KMS-11 (cell line): ENCODE data around the gene PLA2G4F.

Source experiments
- H2AFZ ChIP-seq: fragments of 200-600 bp; sonication (generic); 2 replicates; pipeline ENCODE4 v1.6.1; 2016; ENCODE audit warnings: antibody characterized with exemption, mixed run types, low read depth
- H3K27ac ChIP-seq: fragments of 200-600 bp; sonication (generic); 2 replicates; pipeline ENCODE4 v1.6.1; 2016; ENCODE audit warnings: mild to moderate bottlenecking, mixed run types
- H3K27me3 ChIP-seq: fragments of 200-600 bp; sonication (generic); 2 replicates; pipeline ENCODE4 v1.6.1; 2017; ENCODE audit warnings: mild to moderate bottlenecking, low read depth, mixed run types, moderate library complexity; ENCODE audit not compliant: insufficient read depth
- H3K36me3 ChIP-seq: fragments of 200-600 bp; sonication (generic); 2 replicates; pipeline ENCODE4 v1.6.1; 2017; ENCODE audit warnings: mild to moderate bottlenecking, mixed run types; ENCODE audit not compliant: insufficient read depth
- H3K4me1 ChIP-seq: fragments of 200-600 bp; sonication (generic); 2 replicates; pipeline ENCODE4 v1.6.1; 2016; ENCODE audit warnings: mild to moderate bottlenecking, low read depth, mixed run types; ENCODE audit not compliant: poor library complexity, severe bottlenecking
- H3K4me2 ChIP-seq: fragments of 200-600 bp; sonication (generic); 2 replicates; pipeline ENCODE4 v1.7.0; 2016; ENCODE audit warnings: mild to moderate bottlenecking, mixed run types
- H3K4me3 ChIP-seq: fragments of 200-600 bp; sonication (generic); IDR thresholded peaks from 2 replicates; pipeline ENCODE4 v1.6.1; 2017; ENCODE audit warnings: low read depth, low read length, mixed read lengths; ENCODE audit not compliant: insufficient read depth
- H3K79me2 ChIP-seq: fragments of 200-600 bp; sonication (generic); 2 replicates; pipeline ENCODE4 v1.6.1; 2016; ENCODE audit warnings: low read depth, mixed run types; ENCODE audit not compliant: insufficient read depth
- H3K9ac ChIP-seq: fragments of 200-600 bp; sonication (generic); 2 replicates; pipeline ENCODE4 v1.6.1; 2016; ENCODE audit warnings: mild to moderate bottlenecking, mixed run types
- H4K20me1 ChIP-seq: fragments of 200-600 bp; sonication (generic); 2 replicates; pipeline ENCODE4 v1.6.1; 2016; ENCODE audit warnings: mild to moderate bottlenecking, mixed run types; ENCODE audit not compliant: insufficient read depth
- CTCF ChIP-seq: fragments of 200-600 bp; sonication (generic); conservative IDR thresholded peaks from 2 replicates; pipeline ENCODE4 v1.6.1; 2017; ENCODE audit warnings: low read depth, mild to moderate bottlenecking, antibody characterized with exemption, low read length, moderate library complexity, mixed read lengths

PLA2G4F gene

GRCh38 chr15:42108189-42108588 is 48.2 kb downstream of the PLA2G4F start:
- no peak for TF ChIP-seq CTCF
- Histone ChIP-seq H4K20me1 (no peaks in the 10 kb centered on the region), H3K79me2 (no peaks in the 10 kb centered on the region), H3K4me2 (no peak overlapping the region), H3K27me3 (no peaks in the 10 kb centered on the region), H3K4me3 (no peak overlapping the region), H3K36me3 (no peaks in the 10 kb centered on the region), H2AFZ (no peak overlapping the region), H3K27ac (no peak overlapping the region), H3K4me1 (no peaks in the 10 kb centered on the region), H3K9ac (no peak overlapping the region)

- no peak overlapping the region for H3K27ac ChIP-seq
- no peaks in the 10 kb centered on the region for H4K20me1 ChIP-seq
- no peaks in the 10 kb centered on the region for H3K27me3 ChIP-seq
- no peaks in the 10 kb centered on the region for H3K36me3 ChIP-seq
- no peaks in the 10 kb centered on the region for H3K79me2 ChIP-seq
- no peaks in the 10 kb centered on the region for H3K4me1 ChIP-seq
- no peak for TF ChIP-seq CTCF
- H3K9ac ChIP-seq: no peak overlapping the region
- H2AFZ ChIP-seq: no peak overlapping the region
- H3K4me2 ChIP-seq: no peak overlapping the region
- H3K4me3 ChIP-seq: no peak overlapping the region
Observed at GRCh38 chr15:42107473-42107872, 49.0 kb downstream of the PLA2G4F start.

- Histone ChIP-seq H3K4me3 (no peak overlapping the region), H2AFZ (no peak overlapping the region), H3K4me1 (no peaks in the 10 kb centered on the region), H3K36me3 (no peaks in the 10 kb centered on the region), H3K27ac (no peak overlapping the region), H3K9ac (no peak overlapping the region), H3K27me3 (no peaks in the 10 kb centered on the region), H3K4me2 (no peak overlapping the region), H3K79me2 (no peaks in the 10 kb centered on the region), H4K20me1 (no peaks in the 10 kb centered on the region)
- TF ChIP-seq CTCF: no peak
Observed at GRCh38 chr15:42106288-42106687, 50.1 kb downstream of the PLA2G4F start.

GRCh38 chr15:42104095-42104891 is 52.1 kb downstream of the PLA2G4F start:
- Histone ChIP-seq H3K4me3 (no peak overlapping the region), H3K36me3 (no peaks in the 10 kb centered on the region), H3K79me2 (no peaks in the 10 kb centered on the region), H2AFZ (no peak overlapping the region), H4K20me1 (no peaks in the 10 kb centered on the region), H3K4me1 (no peaks in the 10 kb centered on the region), H3K4me2 (no peak overlapping the region), H3K27ac (no peak overlapping the region), H3K9ac (no peak overlapping the region), H3K27me3 (no peaks in the 10 kb centered on the region)
- no peak for TF ChIP-seq CTCF
